Measurements from ENCODE around the gene PSMA2. TPM values are rescaled to one million over a fixed set of nuclear protein-coding genes. Genes with fewer than 3 reads are reported as not detected.

The PSMA2 gene
- polyA plus RNA-seq (ENCODE audit: insufficient read length in 4 of 4), result 100 to 1,000 TPM; 139 to 301 (median 266) TPM

DNA sequence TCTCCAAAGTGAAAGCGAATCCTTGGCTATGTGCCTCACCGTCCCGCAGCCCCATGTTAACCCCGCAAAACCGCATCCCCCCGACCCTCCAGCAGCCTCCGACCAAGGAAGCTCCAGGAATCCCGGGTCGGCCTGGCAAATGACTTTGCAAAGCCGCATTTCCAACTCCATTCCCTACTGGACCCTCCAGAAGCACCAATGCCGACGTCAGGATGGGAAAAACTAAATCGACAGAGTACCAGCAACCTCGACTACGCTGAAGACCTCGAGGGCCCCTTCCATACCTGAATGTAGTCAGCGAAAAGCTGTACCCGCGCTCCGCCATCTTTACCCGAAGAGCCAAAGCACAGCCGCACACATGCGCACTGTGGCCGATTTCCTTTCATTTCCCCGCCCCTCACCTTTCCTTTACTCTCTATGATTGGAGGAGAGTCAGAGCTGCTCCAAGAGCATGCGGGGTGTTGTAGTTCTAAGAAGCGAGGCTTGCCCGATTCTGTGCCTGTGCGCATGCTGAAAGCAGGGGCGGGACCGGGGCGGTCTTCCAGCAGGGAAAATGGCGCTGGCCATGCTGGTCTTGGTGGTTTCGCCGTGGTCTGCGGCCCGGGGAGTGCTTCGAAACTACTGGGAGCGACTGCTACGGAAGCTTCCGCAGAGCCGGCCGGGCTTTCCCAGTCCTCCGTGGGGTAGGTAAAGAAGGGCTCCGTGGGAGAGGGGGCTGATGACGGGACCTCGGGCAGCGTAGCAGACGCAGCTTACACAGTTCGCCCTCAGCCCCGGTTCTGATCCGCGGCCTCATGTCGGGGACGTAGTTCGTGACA lies at the start of gene PSMA2, which contains the start of gene MRPL32:
PSMA2 (minus strand) TSS at position 341 of the 818 bp plus-strand sequence; CDS start at position 325, 16 bp downstream.
MRPL32 (plus strand) TSS at position 543 of the 818 bp plus-strand sequence; CDS start at position 554, 11 bp downstream.
- peak; percentile 91 to 97 (median 93) for DNase-seq (ENCODE audit: low read depth in 4 of 4, low spot score in 3 of 4)

GRCh38 chr7:42981601-42982000 lies 49.6 kb upstream of the PSMA2 start:
- DNase-seq (ENCODE audit: low read depth in 4 of 4, low spot score in 3 of 4), result no peak

DNA sequence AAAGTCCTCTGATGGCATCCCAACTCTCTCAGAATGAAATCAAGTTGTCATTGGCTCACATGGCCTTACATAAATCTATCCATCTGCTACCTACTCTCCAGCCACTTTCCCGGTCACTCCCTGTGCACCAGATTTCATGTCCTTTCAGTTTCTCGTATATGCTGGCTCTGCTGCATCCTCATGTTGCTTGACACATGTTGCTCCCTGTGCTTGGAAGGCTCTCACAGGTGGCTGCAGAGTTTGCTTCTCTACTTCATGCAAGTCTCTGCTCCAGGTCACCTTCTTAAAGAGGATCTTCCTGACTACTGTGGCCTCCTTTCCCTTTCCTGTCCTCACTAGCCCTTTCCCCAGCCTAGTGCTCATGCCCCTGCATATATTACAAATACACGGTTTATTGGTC lies 48.5 kb upstream of the PSMA2 start:
- DNase-seq (ENCODE audit: low read depth in 4 of 4, low spot score in 3 of 4), result no peak

GRCh38 chr7:42980084-42980483 lies 48.1 kb upstream of the PSMA2 start:
- DNase-seq (ENCODE audit: low read depth in 4 of 4, low spot score in 3 of 4), result no peak

DNA sequence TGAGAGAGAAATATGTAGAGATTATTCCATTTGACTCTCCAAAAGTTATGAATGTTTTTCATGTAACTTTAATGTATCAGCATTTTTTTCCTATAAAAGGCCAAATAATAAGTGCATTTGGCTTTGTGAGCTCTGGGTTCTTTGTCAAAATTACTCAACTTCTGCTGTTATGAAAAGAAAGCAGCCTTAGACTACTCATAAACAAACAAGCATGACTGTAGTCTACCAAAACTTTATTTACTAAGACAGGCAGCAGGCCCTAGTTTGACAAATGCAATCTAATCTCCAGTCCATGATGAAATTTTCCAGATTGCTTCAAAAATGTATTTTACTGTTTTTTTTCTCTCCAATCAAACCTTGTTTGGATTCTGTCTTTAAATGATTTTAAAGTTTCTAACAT lies 46.5 kb upstream of the PSMA2 start:
- DNase-seq (ENCODE audit: low read depth in 4 of 4, low spot score in 3 of 4), result no peak

GRCh38 chr7:42976371-42976770 lies 44.4 kb upstream of the PSMA2 start:
- no peak for DNase-seq (ENCODE audit: low read depth in 4 of 4, low spot score in 3 of 4)

- DNase-seq (ENCODE audit: low read depth in 4 of 4, low spot score in 3 of 4), result peak; percentile 48 to 65 (median 60)
Measured at GRCh38 chr7:42972699-42973500, 40.9 kb upstream of the PSMA2 start.

- DNase-seq (ENCODE audit: low read depth in 4 of 4, low spot score in 3 of 4), result no peak
Measured at GRCh38 chr7:42967391-42967790, 35.4 kb upstream of the PSMA2 start.

- DNase-seq (ENCODE audit: low read depth in 4 of 4, low spot score in 3 of 4), result no peak
Measured at GRCh38 chr7:42964849-42965805, 33.2 kb upstream of the PSMA2 start.

DNA sequence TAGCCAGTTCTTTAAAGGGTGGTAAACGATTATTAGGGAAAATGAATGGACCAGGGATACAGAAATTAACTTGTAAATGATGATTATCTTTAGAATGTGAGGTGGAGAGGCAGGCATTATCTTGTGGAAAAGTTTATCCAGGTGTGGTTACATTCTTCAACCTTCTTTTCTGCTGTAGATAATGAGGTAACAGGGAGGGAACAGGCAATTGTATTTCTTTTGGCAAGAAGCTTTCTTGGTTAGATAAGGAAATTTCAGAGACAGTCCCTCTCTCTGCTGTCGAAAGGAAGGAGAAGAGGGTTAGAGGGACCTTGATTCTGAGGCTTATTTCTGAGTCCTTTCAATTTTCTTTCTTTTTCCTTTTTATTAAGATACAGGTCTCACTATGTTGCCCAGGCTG lies 32.3 kb upstream of the PSMA2 start:
- DNase-seq (ENCODE audit: low read depth in 4 of 4, low spot score in 3 of 4), result no peak

GRCh38 chr7:42961170-42961569 lies 29.2 kb upstream of the PSMA2 start:
- no peak for DNase-seq (ENCODE audit: low read depth in 4 of 4, low spot score in 3 of 4)

DNA sequence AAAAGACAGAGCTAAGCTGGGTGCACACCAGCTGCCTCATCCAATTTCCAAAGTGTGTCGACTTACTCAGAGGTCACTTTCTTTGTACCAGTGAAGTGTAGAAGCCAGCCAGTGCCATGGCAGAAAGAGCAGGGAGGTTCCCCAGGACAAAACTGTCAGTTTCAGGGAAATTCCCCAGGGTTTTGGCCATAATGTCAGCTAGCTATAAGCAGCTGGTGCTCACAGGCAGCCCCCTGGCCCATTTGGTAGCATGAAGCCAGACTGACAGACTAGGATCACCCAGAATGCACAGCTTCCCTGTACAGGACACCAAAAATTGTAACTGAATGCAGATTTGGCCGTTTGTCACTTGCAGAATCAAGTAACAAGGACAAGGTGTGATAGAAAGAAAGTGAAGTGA lies 28.8 kb upstream of the PSMA2 start:
- DNase-seq (ENCODE audit: low read depth in 4 of 4, low spot score in 3 of 4), result no peak

DNA sequence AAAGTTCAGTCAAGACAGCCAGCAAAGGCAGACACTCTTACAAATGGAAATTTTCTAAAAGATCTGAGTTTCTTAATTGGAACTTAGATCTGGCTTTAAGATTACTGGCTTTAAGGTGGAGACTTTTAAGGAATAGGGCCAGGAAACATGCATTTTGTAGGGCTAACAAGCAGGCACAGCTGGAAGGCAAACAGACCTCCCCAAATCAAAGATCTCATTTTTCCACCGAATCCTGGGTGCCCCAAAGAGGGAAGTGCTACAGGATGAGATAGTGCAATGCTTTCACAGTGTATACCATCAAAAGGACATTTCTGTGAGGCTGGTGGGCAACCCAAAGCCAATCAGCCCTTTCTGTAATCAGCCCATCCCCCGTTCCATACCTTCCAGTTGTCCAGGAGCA lies 27.6 kb upstream of the PSMA2 start:
- no peak for DNase-seq (ENCODE audit: low read depth in 4 of 4, low spot score in 3 of 4)

DNA sequence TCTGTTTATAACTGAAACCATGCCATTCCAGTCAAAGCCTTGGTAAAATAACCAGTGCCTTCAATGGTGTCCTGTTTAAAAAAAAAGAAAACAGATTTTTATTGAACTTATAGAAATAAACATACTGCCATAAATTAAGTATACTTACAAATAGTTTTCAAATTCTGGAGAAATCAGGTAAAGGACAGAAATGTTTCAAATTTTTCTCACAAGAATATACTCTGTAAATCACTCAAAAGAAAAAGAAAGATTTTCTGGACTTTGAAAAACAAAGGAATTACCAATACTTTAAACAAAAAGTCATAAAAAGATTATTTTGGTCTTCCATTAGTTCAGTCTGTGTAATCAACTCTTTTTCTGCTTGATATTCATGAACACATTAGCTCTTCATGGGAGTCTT lies 24.1 kb upstream of the PSMA2 start:
- no peak for DNase-seq (ENCODE audit: low read depth in 4 of 4, low spot score in 3 of 4)

- no peak for DNase-seq (ENCODE audit: low read depth in 4 of 4, low spot score in 3 of 4)
Measured at GRCh38 chr7:42953994-42954393, 22.0 kb upstream of the PSMA2 start.

DNA sequence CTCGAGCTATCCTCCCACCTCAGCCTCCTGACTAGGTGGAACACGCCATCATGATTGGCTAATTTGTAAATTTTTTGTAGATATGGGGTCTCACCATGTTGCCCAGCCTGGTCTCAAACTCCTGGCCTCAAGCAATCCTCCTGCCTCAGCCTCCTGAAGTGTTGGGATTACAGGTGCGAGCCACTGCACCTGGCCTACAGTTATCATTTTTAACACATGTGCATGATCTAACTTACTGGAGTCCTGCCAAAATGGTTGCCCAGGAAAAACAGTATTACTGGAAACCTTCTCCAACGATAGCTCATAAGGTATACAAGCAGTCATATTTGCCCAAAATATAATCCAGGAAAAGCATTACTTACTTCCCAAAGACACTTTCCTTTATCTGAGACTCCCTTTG lies 20.4 kb upstream of the PSMA2 start:
- DNase-seq (ENCODE audit: low read depth in 4 of 4, low spot score in 3 of 4), result no peak

GRCh38 chr7:42950417-42950816 lies 18.4 kb upstream of the PSMA2 start:
- no peak for DNase-seq (ENCODE audit: low read depth in 4 of 4, low spot score in 3 of 4)

- no peak for DNase-seq (ENCODE audit: low read depth in 4 of 4, low spot score in 3 of 4)
Measured at GRCh38 chr7:42947521-42947920, 15.5 kb upstream of the PSMA2 start.

- no peak for DNase-seq (ENCODE audit: low read depth in 4 of 4, low spot score in 3 of 4)
Measured at GRCh38 chr7:42946627-42946950, 14.6 kb upstream of the PSMA2 start.

DNA sequence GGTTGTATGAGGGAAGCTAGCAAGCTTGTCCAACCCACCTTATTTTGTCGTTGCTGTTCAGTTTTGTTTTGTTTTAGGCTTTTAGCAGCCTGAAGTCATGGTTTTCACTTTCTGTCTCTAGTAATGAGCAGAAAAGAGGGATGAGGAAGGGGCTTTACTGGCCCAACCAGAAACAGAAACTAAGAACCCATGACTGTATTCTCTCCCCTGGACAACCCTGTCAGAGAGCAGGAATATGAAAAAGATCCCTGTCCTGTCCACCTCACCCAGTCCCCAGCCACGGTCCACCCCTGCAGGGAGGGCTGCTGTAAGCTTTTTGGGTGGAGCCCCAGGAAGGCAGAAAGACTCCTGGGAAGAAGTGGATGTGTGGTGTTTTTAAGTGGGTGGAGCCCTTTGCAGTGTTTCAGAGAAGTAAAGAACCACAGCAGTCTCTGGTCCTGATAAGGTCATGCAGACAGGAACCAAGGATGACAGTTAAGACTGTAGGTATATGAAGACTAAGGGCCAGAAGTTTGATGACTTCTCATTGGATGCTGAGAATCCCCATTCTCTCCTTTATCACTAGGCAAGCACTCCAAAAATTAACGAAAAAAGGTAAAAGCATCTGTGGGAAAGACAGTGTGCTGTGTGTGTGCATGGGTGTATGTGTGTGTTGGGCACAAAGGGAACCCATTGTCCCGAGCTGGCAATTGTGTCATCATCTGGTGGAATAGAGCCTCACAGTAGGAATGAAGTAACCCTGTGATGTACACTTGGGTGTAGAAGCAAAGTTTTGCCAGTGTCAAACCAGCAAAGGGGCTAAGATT lies 14.1 kb upstream of the PSMA2 start:
- DNase-seq (ENCODE audit: low read depth in 4 of 4, low spot score in 3 of 4), result no peak

Measured in left renal pelvis (tissue), 4 donors.